Measurements from ENCODE around the gene GDF2. TPM values are rescaled to one million over a fixed set of nuclear protein-coding genes. Genes with fewer than 3 reads are reported as not detected.

GDF2 gene
- total and polyA plus RNA-seq, 10 of the 15 experiments (the other 5 are each of a cell fraction or from before 2014, with no cell fraction given): not detected

GRCh38 chr10:47353351-47353750 is 31.1 kb downstream of the GDF2 start (continued):
- TF ChIP-seq, protein P1, sequence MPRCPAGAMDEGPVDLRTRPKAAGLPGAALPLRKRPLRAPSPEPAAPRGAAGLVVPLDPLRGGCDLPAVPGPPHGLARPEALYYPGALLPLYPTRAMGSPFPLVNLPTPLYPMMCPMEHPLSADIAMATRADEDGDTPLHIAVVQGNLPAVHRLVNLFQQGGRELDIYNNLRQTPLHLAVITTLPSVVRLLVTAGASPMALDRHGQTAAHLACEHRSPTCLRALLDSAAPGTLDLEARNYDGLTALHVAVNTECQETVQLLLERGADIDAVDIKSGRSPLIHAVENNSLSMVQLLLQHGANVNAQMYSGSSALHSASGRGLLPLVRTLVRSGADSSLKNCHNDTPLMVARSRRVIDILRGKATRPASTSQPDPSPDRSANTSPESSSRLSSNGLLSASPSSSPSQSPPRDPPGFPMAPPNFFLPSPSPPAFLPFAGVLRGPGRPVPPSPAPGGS (IDR thresholded peaks at IDR 0.05; ENCODE audit: borderline replicate concordance, insufficient read depth, low read depth, low read length, poor library complexity, severe bottlenecking): no peak
- no peak for TF ChIP-seq ZSCAN29 (IDR thresholded peaks at IDR 0.05)

- no peak for DNase-seq (ENCODE audit: low read depth, low spot score)
- Histone ChIP-seq H3K4me1 (ENCODE audit: control insufficient read depth, insufficient read depth, low read length) (no peaks in the 10 kb centered on the region), H3K4me2 (ENCODE audit: control insufficient read depth, insufficient read depth) (no peak overlapping the region), H3K27ac (ENCODE audit: control insufficient read depth, insufficient read depth) (no peak overlapping the region), H4K20me1 (ENCODE audit: control insufficient read depth, insufficient read depth) (no peaks in the 10 kb centered on the region), H3K36me3 (ENCODE audit: control insufficient read depth in 2 of 2, insufficient read depth in 2 of 2, low read length in 1 of 2) (no peaks in the 10 kb centered on the region), H3K79me2 (ENCODE audit: control insufficient read depth, insufficient read depth, low read length) (no peaks in the 10 kb centered on the region), H2AFZ (ENCODE audit: control insufficient read depth, low read depth, low read length) (no peak overlapping the region), H3K27me3 (replicated peaks in 1 of 2; ENCODE audit: control insufficient read depth in 2 of 2, insufficient read depth in 2 of 2, low read length in 1 of 2) (no peaks in the 10 kb centered on the region; a peak in 1 of 4 replicates), H3K4me3 (no peak overlapping the region), H3K9me3 (replicated peaks; ENCODE audit: control insufficient read depth, insufficient read depth, low read length) (no peaks in the 10 kb centered on the region), H3K9ac (ENCODE audit: control insufficient read depth, insufficient read depth, low read length) (no peak overlapping the region)
- no peak for TF ChIP-seq STAT3 (IDR thresholded peaks at IDR 0.05; ENCODE audit: low read depth, low read length)
- no peak for TF ChIP-seq KAT2A (conservative IDR thresholded peaks at IDR 0.05; ENCODE audit: control insufficient read depth, low read depth, low read length)
- TF ChIP-seq E2F8 (IDR thresholded peaks at IDR 0.05; ENCODE audit: low read depth, partially characterized antibody): no peak
- no peak for TF ChIP-seq NFXL1 (IDR thresholded peaks at IDR 0.05; ENCODE audit: borderline replicate concordance)
- TF ChIP-seq CHD1 (IDR thresholded peaks at IDR 0.05; ENCODE audit: low read depth, low read length): no peak
- TF ChIP-seq REST (IDR thresholded peaks at IDR 0.05; ENCODE audit: low read depth, low read length): no peak
- TF ChIP-seq EP300 (IDR thresholded peaks at IDR 0.05; ENCODE audit: borderline replicate concordance in 1 of 2, control insufficient read depth in 1 of 2, low read depth in 2 of 2, low read length in 2 of 2): no peak
- TF ChIP-seq NR2C2 (IDR thresholded peaks at IDR 0.05; ENCODE audit: borderline replicate concordance, control insufficient read depth, insufficient read length, low read depth): no peak
- ChIA-PET POLR2A (no interaction called here), SMC1A (ENCODE audit: uncharacterized antibody, unreplicated experiment) (no interaction called here), CTCF (interaction anchor here (2.1 kb wide), 1 partner anchor 14 kb away, joined by 6 read pairs; no protein-coding TSS in a partner anchor), RAD21 (ENCODE audit: unreplicated experiment) (no interaction called here)
- no TSS peak for BruUV-seq (replicated peaks)
- intact Hi-C loops (cut with micrococcal nuclease; ENCODE audit: unreplicated experiment): no loop called here
- FAIRE-seq: no peak
- 14% methylated on average over 4 of the region's 4 CpGs for WGBS (ENCODE audit: insufficient coverage, insufficient replicate concordance, low lambda C conversion rate, missing lambda C conversion rate)
- ATAC-seq: no peak
- in situ Hi-C loops (cut with MboI): no loop called here
These were observed 31.9 kb downstream of the GDF2 start for GRCh38 chr10:47354165-47354564.

All from GM12878 (cell line).